ENCODE data around the gene SORT1.

SORT1 gene

DNA sequence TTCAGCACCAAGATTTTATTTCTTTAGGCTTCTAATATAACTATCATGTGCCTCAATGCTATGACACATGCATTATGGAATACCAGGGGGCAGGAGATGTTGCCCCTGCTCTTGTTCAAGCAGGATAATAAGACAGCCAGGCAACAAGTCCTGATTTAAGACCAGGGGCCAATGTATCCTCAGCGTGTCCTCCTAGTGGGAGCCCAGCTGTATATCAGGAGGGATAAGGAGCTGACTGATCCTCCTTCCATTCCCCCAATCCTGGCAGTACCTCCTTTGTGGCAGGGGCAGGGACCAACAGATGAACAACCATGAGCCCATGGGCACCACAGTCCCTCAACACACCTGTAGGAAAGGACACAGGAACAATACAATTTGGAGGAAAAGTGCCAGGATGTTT lies 29.3 kb downstream of the SORT1 start:
- H3K4me3 ChIP-seq (ENCODE audit: low read length), result no peak overlapping the region
- H3K27ac ChIP-seq (ENCODE audit: low read length), result no peak overlapping the region
- H3K4me1 ChIP-seq (ENCODE audit: low read length), result peaks cover 15% of the 10 kb centered on the region
- no peak overlapping the region for H3K9ac ChIP-seq (ENCODE audit: low read length)
- no peaks in the 10 kb centered on the region for H3K79me2 ChIP-seq (ENCODE audit: low read length)
- TF ChIP-seq EZH2phosphoT487 (IDR thresholded peaks at IDR 0.05; ENCODE audit: low read depth), result no peak
- no peak for TF ChIP-seq CTCF (IDR thresholded peaks at IDR 0.05; ENCODE audit: low read depth, low read length)
- no peaks in the 10 kb centered on the region for H4K20me1 ChIP-seq (ENCODE audit: insufficient read depth, low read length)
- no peaks in the 10 kb centered on the region for H3K27me3 ChIP-seq (ENCODE audit: low read depth, low read length)
- H3K4me2 ChIP-seq (ENCODE audit: low read length), result peak overlapping the region; percentile 14; the same call in 1 of the 2 replicates
- H2AFZ ChIP-seq (ENCODE audit: low read depth, low read length), result no peak overlapping the region
- H3K9me3 ChIP-seq (ENCODE audit: insufficient read depth, low read length), result no peaks in the 10 kb centered on the region
- H3K36me3 ChIP-seq (replicated peaks; ENCODE audit: low read depth, low read length), result no peaks in the 10 kb centered on the region

DNA sequence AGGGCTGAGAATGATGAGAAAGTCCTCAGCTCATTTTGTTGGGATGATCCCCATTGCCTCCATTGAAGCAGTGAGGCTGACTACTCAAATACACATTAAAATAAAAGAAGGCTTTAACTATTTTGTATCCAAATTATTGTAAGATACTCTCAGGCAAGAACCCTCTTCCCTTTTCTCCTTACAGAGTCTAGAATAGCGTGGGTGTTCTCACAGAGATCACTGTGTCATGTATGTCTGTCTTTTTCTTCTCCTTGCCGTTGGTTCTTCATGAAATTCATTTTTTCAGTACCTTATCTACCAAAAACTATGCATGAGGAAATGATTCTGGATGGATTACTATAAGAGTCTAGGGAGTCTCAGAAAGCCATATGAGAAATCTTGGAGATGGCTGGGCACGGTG lies 30.1 kb downstream of the SORT1 start:
- H3K27ac ChIP-seq (ENCODE audit: low read length), result no peak overlapping the region
- no peaks in the 10 kb centered on the region for H3K79me2 ChIP-seq (ENCODE audit: low read length)
- no peak overlapping the region for H3K4me2 ChIP-seq (ENCODE audit: low read length)
- H4K20me1 ChIP-seq (ENCODE audit: insufficient read depth, low read length), result no peaks in the 10 kb centered on the region
- H2AFZ ChIP-seq (ENCODE audit: low read depth, low read length), result no peak overlapping the region
- H3K9me3 ChIP-seq (ENCODE audit: insufficient read depth, low read length), result no peaks in the 10 kb centered on the region
- H3K36me3 ChIP-seq (replicated peaks; ENCODE audit: low read depth, low read length), result no peaks in the 10 kb centered on the region
- no peak overlapping the region for H3K9ac ChIP-seq (ENCODE audit: low read length)
- peaks cover 15% of the 10 kb centered on the region for H3K4me1 ChIP-seq (ENCODE audit: low read length)
- no peak overlapping the region for H3K4me3 ChIP-seq (ENCODE audit: low read length)
- TF ChIP-seq CTCF (IDR thresholded peaks at IDR 0.05; ENCODE audit: low read depth, low read length) (no peak), EZH2phosphoT487 (IDR thresholded peaks at IDR 0.05; ENCODE audit: low read depth) (no peak)
- no peaks in the 10 kb centered on the region for H3K27me3 ChIP-seq (ENCODE audit: low read depth, low read length)

GRCh38 chr1:109365642-109366204 lies 32.0 kb downstream of the SORT1 start:
- Histone ChIP-seq H3K27me3 (ENCODE audit: low read depth, low read length) (no peaks in the 10 kb centered on the region), H3K9ac (ENCODE audit: low read length) (no peak overlapping the region), H3K4me3 (ENCODE audit: low read length) (no peak overlapping the region), H3K79me2 (ENCODE audit: low read length) (no peaks in the 10 kb centered on the region), H2AFZ (ENCODE audit: low read depth, low read length) (no peak overlapping the region), H4K20me1 (ENCODE audit: insufficient read depth, low read length) (no peaks in the 10 kb centered on the region), H3K4me1 (ENCODE audit: low read length) (peaks cover 8% of the 10 kb centered on the region), H3K27ac (ENCODE audit: low read length) (no peak overlapping the region), H3K36me3 (replicated peaks; ENCODE audit: low read depth, low read length) (no peaks in the 10 kb centered on the region), H3K9me3 (ENCODE audit: insufficient read depth, low read length) (no peaks in the 10 kb centered on the region), H3K4me2 (ENCODE audit: low read length) (no peak overlapping the region)
- no peak for TF ChIP-seq CTCF (IDR thresholded peaks at IDR 0.05; ENCODE audit: low read depth, low read length)
- TF ChIP-seq EZH2phosphoT487 (IDR thresholded peaks at IDR 0.05; ENCODE audit: low read depth), result no peak

DNA sequence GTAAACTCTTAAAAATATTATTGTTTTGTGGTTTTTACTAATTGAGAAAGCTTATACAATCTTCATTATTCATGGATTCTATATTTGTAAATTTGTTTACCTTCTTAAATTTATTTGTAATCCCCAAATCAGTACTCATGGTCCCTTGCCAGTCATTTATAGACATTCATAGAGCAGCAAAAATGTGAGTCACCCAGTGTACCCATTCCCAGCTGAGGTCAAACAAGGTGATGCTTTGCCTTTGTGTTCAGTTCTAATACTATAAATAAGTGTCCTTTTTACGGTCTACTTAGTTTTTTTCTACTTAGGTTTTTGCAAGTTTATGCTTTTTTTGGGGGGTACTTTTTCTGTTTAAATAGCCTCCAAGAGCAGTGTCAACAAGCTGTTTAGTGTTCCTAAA lies 36.1 kb downstream of the SORT1 start:
- TF ChIP-seq EZH2phosphoT487 (IDR thresholded peaks at IDR 0.05; ENCODE audit: low read depth) (no peak), CTCF (IDR thresholded peaks at IDR 0.05; ENCODE audit: low read depth, low read length) (no peak)
- no peak overlapping the region for H3K4me2 ChIP-seq (ENCODE audit: low read length)

More for the DNA sequence above, 36.1 kb downstream of the SORT1 start:
- Histone ChIP-seq H3K36me3 (replicated peaks; ENCODE audit: low read depth, low read length) (no peaks in the 10 kb centered on the region), H3K79me2 (ENCODE audit: low read length) (no peaks in the 10 kb centered on the region), H3K4me1 (ENCODE audit: low read length) (no peaks in the 10 kb centered on the region), H3K27ac (ENCODE audit: low read length) (no peak overlapping the region), H3K4me3 (ENCODE audit: low read length) (no peak overlapping the region), H3K9me3 (ENCODE audit: insufficient read depth, low read length) (no peaks in the 10 kb centered on the region), H2AFZ (ENCODE audit: low read depth, low read length) (no peak overlapping the region), H3K9ac (ENCODE audit: low read length) (no peak overlapping the region), H3K27me3 (ENCODE audit: low read depth, low read length) (0 out of 2 replicates have a peak, but pooled peaks cover 5% of the 10 kb centered on the region), H4K20me1 (ENCODE audit: insufficient read depth, low read length) (no peaks in the 10 kb centered on the region)
